A673 (cell line): ENCODE measurements around the gene R3HDM4. TPM values are rescaled to one million over a fixed set of nuclear protein-coding genes. Genes with fewer than 3 reads are reported as not detected.
A peak's percentile ranks its signal among the peaks of the same experiment; 100 is the strongest.

Experiments
- BruUV-seq: library from RNA; stranded (reverse); fragments of 400-500 nt; replicated peaks from 2 replicates; lab custom pipeline; 2021; lab: Mats Ljungman, UMichigan
- CTCF ChIA-PET: fragments of 300-600 bp; sonication (Branson Sonifier 250); formaldehyde crosslinking; loops from one replicate; lab custom pipeline; 2022; ENCODE audit warnings: antibody characterized with exemption; lab: Charles Lee
- POLR2A ChIA-PET: fragments of 300-600 bp; sonication (Branson Sonifier 250); formaldehyde crosslinking; loops from one replicate; lab custom pipeline; 2022; ENCODE audit warnings: antibody characterized with exemption; ENCODE audit not compliant: low non-redundant PET; lab: Charles Lee
- DNase-seq: peaks from one replicate; pipeline ENCODE4 v3.0.0-alpha.2; 2015; ENCODE audit warnings: low spot score
- H3K27ac ChIP-seq: fragments of 200-600 bp; sonication (generic); 2 replicates; pipeline ENCODE4 v1.5.1; 2016; ENCODE audit warnings: mixed run types, low read depth, mild to moderate bottlenecking, mixed read lengths, antibody characterized with exemption, low read length; ENCODE audit not compliant: poor library complexity, severe bottlenecking
- H3K27me3 ChIP-seq: fragments of 200-600 bp; sonication (generic); replicated peaks from 2 replicates; pipeline ENCODE4 v1.6.1; 2017; ENCODE audit warnings: mixed run types, low read depth, mild to moderate bottlenecking, mixed read lengths, antibody characterized with exemption, low read length; ENCODE audit not compliant: insufficient read depth, poor library complexity
- H3K36me3 ChIP-seq: fragments of 200-600 bp; sonication (generic); 2 replicates; pipeline ENCODE4 v1.6.1; 2016; ENCODE audit warnings: mixed run types, mild to moderate bottlenecking, mixed read lengths, antibody characterized with exemption, low read length; ENCODE audit not compliant: insufficient read depth, poor library complexity, severe bottlenecking
- H3K4me1 ChIP-seq: fragments of 200-600 bp; sonication (generic); 2 replicates; pipeline ENCODE4 v1.6.1; 2017; ENCODE audit warnings: mixed run types, mild to moderate bottlenecking, mixed read lengths, antibody characterized with exemption, low read length; ENCODE audit not compliant: insufficient read depth, poor library complexity, severe bottlenecking
- H3K4me3 ChIP-seq: fragments of 200-600 bp; sonication (generic); 2 replicates; pipeline ENCODE4 v1.5.1; 2016; ENCODE audit warnings: low read depth, mixed run types, mild to moderate bottlenecking, mixed read lengths, low read length; ENCODE audit not compliant: poor library complexity, severe bottlenecking
- H3K9me3 ChIP-seq: fragments of 200-600 bp; sonication (generic); 2 replicates; pipeline ENCODE4 v1.6.1; 2016; ENCODE audit warnings: mixed run types, low read depth, mild to moderate bottlenecking, mixed read lengths, antibody characterized with exemption, low read length; ENCODE audit not compliant: poor library complexity, severe bottlenecking
- CTCF ChIP-seq: fragments of 300-800, 200-600 bp; sonication (generic); conservative IDR thresholded peaks from 2 replicates; pipeline ENCODE4 v1.5.1; 2017; ENCODE audit warnings: low read depth, mild to moderate bottlenecking, antibody characterized with exemption, low read length, moderate library complexity, mixed read lengths
- EZH2 ChIP-seq: fragments of 200-600 bp; sonication (generic); IDR thresholded peaks from 2 replicates; pipeline ENCODE4 v1.6.1; 2017; ENCODE audit warnings: borderline replicate concordance, low read depth, mild to moderate bottlenecking, mixed read lengths, antibody characterized with exemption, low read length; ENCODE audit not compliant: poor library complexity, severe bottlenecking
- intact Hi-C: fragments of 100-400 bp; cut with micrococcal nuclease; formaldehyde crosslinking; loops from one replicate; pipeline ENCODE4 v1.10.0; 2022; ENCODE audit not compliant: unreplicated experiment
- total RNA-seq: library from RNA; stranded (reverse); gene quantifications from 2 replicates; pipeline ENCODE4 v1.2.3, GENCODE V29; 2021

The R3HDM4 gene
- total RNA-seq, 1 experiment from 2014 or later: 39.3 TPM

- no peaks in the 10 kb centered on the region for H3K27me3 ChIP-seq
- POLR2A ChIA-PET: no interaction called here
- H3K36me3 ChIP-seq: peaks cover under 1% of the 10 kb centered on the region
- BruUV-seq: no TSS peak
- intact Hi-C loops: loop anchor here (2.0 to 10.0 kb wide), 4 partner anchors 58 to 382 kb away; partner anchors contain the start of genes ATP5F1D, MIDN and WDR18
- peaks cover 19% of the 10 kb centered on the region for H3K4me1 ChIP-seq
- H3K4me3 ChIP-seq: peak overlapping the region; percentile 30
- CTCF ChIA-PET: interaction anchor here (0.5 kb wide), 1 partner anchor 435 kb away, joined by 3 read pairs; no protein-coding TSS in a partner anchor
- no peak overlapping the region for H3K27ac ChIP-seq
- peak; percentile 88 for DNase-seq
- TF ChIP-seq CTCF: no peak
- TF ChIP-seq EZH2: no peak
- no peaks in the 10 kb centered on the region for H3K9me3 ChIP-seq
These were observed 50.3 kb downstream of the R3HDM4 start for GRCh38 chr19:862581-863314.

GRCh38 chr19:861756-862580 lies 51.1 kb downstream of the R3HDM4 start:
- DNase-seq: peak; percentile 73
- H3K27ac ChIP-seq: no peak overlapping the region
- peak; percentile 45 for TF ChIP-seq CTCF
- no peak for TF ChIP-seq EZH2
- H3K4me1 ChIP-seq: peaks cover 11% of the 10 kb centered on the region
- ChIA-PET POLR2A (no interaction called here), CTCF (no interaction called here)
- no peaks in the 10 kb centered on the region for H3K27me3 ChIP-seq
- H3K9me3 ChIP-seq: no peaks in the 10 kb centered on the region
- no peaks in the 10 kb centered on the region for H3K36me3 ChIP-seq
- intact Hi-C loops: loop anchor here (2.0 to 10.0 kb wide), 4 partner anchors 59 to 383 kb away; partner anchors contain the start of genes ATP5F1D, MIDN and WDR18
- no TSS peak for BruUV-seq
- H3K4me3 ChIP-seq: no peak overlapping the region

GRCh38 chr19:861141-861755 lies 51.8 kb downstream of the R3HDM4 start:
- TF ChIP-seq CTCF: no peak
- TF ChIP-seq EZH2: no peak
- ChIA-PET CTCF (no interaction called here), POLR2A (no interaction called here)
- no peak for DNase-seq
- Histone ChIP-seq H3K4me3 (peak overlapping the region; percentile 51), H3K27me3 (no peaks in the 10 kb centered on the region), H3K27ac (no peak overlapping the region), H3K4me1 (peaks cover 9% of the 10 kb centered on the region), H3K9me3 (no peaks in the 10 kb centered on the region), H3K36me3 (no peaks in the 10 kb centered on the region)
- BruUV-seq: no TSS peak
- intact Hi-C loops: loop anchor here (5.0 to 10.0 kb wide), 3 partner anchors 89 to 384 kb away; partner anchors contain the start of genes ATP5F1D, MIDN and WDR18
